HepG2 (cell line): ENCODE data around the gene SFPQ. TPM values are rescaled to one million over a fixed set of nuclear protein-coding genes. Genes with fewer than 3 reads are reported as not detected.

Experiments
- DBP ChIP-seq: sonication (generic); formaldehyde crosslinking; IDR thresholded peaks from 2 replicates; pipeline ENCODE4 v1.4.0; 2020; ENCODE audit warnings: missing genetic modification reagents; ENCODE audit errors: not compliant biosample characterization
- EEA1 ChIP-seq: sonication (generic); formaldehyde crosslinking; IDR thresholded peaks from 2 replicates; pipeline ENCODE4 v1.5.1; 2020; ENCODE audit warnings: mild to moderate bottlenecking, missing genetic modification reagents, borderline replicate concordance
- NCOA1 ChIP-seq: sonication (generic); formaldehyde crosslinking; IDR thresholded peaks from 2 replicates; pipeline ENCODE4 v1.9.0; 2021; ENCODE audit warnings: missing genetic modification reagents
- PBX3 ChIP-seq: sonication (generic); formaldehyde crosslinking; IDR thresholded peaks from 2 replicates; pipeline ENCODE4 v1.8.1; 2023; ENCODE audit warnings: missing genetic modification reagents, inconsistent platforms, borderline replicate concordance
- SMARCE1 ChIP-seq: fragments of 450-650 bp; IDR thresholded peaks from 2 replicates; pipeline ENCODE4 v1.6.1; 2017; ENCODE audit warnings: borderline replicate concordance
- TGIF2 ChIP-seq: IDR thresholded peaks from 2 replicates; pipeline ENCODE4 v1.6.1; 2016; ENCODE audit warnings: control low read depth, missing compliant biosample characterization
- TMF1 ChIP-seq: sonication (generic); formaldehyde crosslinking; IDR thresholded peaks from 2 replicates; pipeline ENCODE4 v1.8.1; 2022; ENCODE audit warnings: low read depth, missing genetic modification reagents
- ZNF746 ChIP-seq: sonication (generic); formaldehyde crosslinking; IDR thresholded peaks from 2 replicates; pipeline ENCODE4 v1.8.0; 2022; ENCODE audit warnings: mild to moderate bottlenecking, missing genetic modification reagents
- polyA plus RNA-seq, 8 experiments: library from polyadenylated mRNA; depleted of rRNA in 3 of 8; stranded (reverse) in 7 of 8; unstranded in 1 of 8; fragments of >200 nt; fragmentation: Illumina TruSeq in 4 of 8; extraction: Trizol in 4 of 8; gene quantifications; 2 replicates each; pipeline versions ENCODE4 v1.2.1 to v1.2.3, GENCODE V29; 2011 to 2016; ENCODE audit warnings: low read depth in 4 of 8, missing spikeins in 1 of 8, mixed read lengths in 1 of 8; ENCODE audit not compliant: insufficient read depth in 1 of 8
- total RNA-seq, 5 experiments: library from RNA; depleted of rRNA; stranded (reverse); fragments of >200 nt; fragmentation: Illumina TruSeq; extraction: Trizol; gene quantifications; 2 replicates each; pipeline ENCODE4 v1.2.3, GENCODE V29; 2016; ENCODE audit warnings: low read depth in 1 of 5
- TF ChIP-seq, protein P1 (sequence below), 2 experiments: IDR thresholded peaks; 2 replicates each; pipeline ENCODE4 v1.6.1; 2011 to 2012; ENCODE audit warnings: low read length in 2 of 2, borderline replicate concordance in 1 of 2, low read depth in 1 of 2, mild to moderate bottlenecking in 1 of 2, moderate library complexity in 1 of 2
- TF ChIP-seq, protein P2 (sequence below): sonication (generic); formaldehyde crosslinking; IDR thresholded peaks from 2 replicates; pipeline ENCODE4 v1.4.0; 2020; ENCODE audit warnings: missing genetic modification reagents
- TF ChIP-seq, protein P3 (sequence below): sonication (generic); formaldehyde crosslinking; IDR thresholded peaks from 2 replicates; pipeline ENCODE4 v1.8.0; 2022; ENCODE audit warnings: missing genetic modification reagents, low read depth, mild to moderate bottlenecking, borderline replicate concordance
- TF ChIP-seq, protein P4 (sequence below), 2 experiments: sonication (generic) in 1 of 2; formaldehyde crosslinking in 1 of 2; IDR thresholded peaks; 2 replicates each; pipeline versions ENCODE4 v1.4.0 to v1.6.1; 2018 to 2020; ENCODE audit warnings: missing genetic modification reagents in 2 of 2, borderline replicate concordance in 1 of 2, low read depth in 1 of 2, mild to moderate bottlenecking in 1 of 2, missing biosample characterization in 1 of 2
- TF ChIP-seq, protein P5 (sequence below): sonication (generic); formaldehyde crosslinking; IDR thresholded peaks from 2 replicates; pipeline ENCODE4 v1.4.0; 2020; ENCODE audit warnings: mild to moderate bottlenecking, missing genetic modification reagents

Gene SFPQ
- total and polyA plus RNA-seq, 2 of the 13 experiments (the other 11 are each of a cell fraction or from before 2014, with no cell fraction given): 101 to 292 TPM

- TF ChIP-seq, protein P1, sequence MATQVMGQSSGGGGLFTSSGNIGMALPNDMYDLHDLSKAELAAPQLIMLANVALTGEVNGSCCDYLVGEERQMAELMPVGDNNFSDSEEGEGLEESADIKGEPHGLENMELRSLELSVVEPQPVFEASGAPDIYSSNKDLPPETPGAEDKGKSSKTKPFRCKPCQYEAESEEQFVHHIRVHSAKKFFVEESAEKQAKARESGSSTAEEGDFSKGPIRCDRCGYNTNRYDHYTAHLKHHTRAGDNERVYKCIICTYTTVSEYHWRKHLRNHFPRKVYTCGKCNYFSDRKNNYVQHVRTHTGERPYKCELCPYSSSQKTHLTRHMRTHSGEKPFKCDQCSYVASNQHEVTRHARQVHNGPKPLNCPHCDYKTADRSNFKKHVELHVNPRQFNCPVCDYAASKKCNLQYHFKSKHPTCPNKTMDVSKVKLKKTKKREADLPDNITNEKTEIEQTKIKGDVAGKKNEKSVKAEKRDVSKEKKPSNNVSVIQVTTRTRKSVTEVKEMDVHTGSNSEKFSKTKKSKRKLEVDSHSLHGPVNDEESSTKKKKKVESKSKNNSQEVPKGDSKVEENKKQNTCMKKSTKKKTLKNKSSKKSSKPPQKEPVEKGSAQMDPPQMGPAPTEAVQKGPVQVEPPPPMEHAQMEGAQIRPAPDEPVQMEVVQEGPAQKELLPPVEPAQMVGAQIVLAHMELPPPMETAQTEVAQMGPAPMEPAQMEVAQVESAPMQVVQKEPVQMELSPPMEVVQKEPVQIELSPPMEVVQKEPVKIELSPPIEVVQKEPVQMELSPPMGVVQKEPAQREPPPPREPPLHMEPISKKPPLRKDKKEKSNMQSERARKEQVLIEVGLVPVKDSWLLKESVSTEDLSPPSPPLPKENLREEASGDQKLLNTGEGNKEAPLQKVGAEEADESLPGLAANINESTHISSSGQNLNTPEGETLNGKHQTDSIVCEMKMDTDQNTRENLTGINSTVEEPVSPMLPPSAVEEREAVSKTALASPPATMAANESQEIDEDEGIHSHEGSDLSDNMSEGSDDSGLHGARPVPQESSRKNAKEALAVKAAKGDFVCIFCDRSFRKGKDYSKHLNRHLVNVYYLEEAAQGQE (IDR thresholded peaks at IDR 0.05; ENCODE audit: borderline replicate concordance in 1 of 2, low read depth in 1 of 2, low read length in 2 of 2): no peak
- TF ChIP-seq, protein P2, sequence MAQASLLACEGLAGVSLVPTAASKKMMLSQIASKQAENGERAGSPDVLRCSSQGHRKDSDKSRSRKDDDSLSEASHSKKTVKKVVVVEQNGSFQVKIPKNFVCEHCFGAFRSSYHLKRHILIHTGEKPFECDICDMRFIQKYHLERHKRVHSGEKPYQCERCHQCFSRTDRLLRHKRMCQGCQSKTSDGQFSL (CRISPR knock-in tag): no peak
- TF ChIP-seq, protein P3, sequence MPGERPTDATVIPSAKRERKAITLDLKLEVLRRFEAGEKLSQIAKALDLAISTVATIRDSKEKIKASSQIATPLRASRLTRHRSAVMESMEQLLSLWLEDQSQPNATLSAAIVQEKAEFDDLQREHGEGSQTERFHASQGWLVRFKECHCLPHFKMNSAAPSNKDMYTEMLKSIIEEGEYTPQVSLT (CRISPR knock-in tag): no peak
- TF ChIP-seq NCOA1 (CRISPR knock-in tag) (no peak), EEA1 (CRISPR knock-in tag) (0 out of 2 replicates have a peak, but pooled peaks have one; percentile 45), DBP (CRISPR knock-in tag) (no peak), PBX3 (CRISPR knock-in tag) (no peak), ZNF746 (CRISPR knock-in tag) (no peak), TMF1 (CRISPR knock-in tag) (peak; percentile 2), SMARCE1 (no peak), TGIF2 (CRISPR knock-in tag) (no peak)
- TF ChIP-seq, protein P4, sequence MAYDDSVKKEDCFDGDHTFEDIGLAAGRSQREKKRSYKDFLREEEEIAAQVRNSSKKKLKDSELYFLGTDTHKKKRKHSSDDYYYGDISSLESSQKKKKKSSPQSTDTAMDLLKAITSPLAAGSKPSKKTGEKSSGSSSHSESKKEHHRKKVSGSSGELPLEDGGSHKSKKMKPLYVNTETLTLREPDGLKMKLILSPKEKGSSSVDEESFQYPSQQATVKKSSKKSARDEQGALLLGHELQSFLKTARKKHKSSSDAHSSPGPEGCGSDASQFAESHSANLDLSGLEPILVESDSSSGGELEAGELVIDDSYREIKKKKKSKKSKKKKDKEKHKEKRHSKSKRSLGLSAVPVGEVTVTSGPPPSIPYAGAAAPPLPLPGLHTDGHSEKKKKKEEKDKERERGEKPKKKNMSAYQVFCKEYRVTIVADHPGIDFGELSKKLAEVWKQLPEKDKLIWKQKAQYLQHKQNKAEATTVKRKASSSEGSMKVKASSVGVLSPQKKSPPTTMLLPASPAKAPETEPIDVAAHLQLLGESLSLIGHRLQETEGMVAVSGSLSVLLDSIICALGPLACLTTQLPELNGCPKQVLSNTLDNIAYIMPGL (CRISPR knock-in tag; IDR thresholded peaks at IDR 0.05; ENCODE audit: borderline replicate concordance in 1 of 2, low read depth in 1 of 2): 0 out of 4 replicates have a peak, but pooled peaks of 1 of the 2 experiments have one; percentile 30
- TF ChIP-seq, protein P5, sequence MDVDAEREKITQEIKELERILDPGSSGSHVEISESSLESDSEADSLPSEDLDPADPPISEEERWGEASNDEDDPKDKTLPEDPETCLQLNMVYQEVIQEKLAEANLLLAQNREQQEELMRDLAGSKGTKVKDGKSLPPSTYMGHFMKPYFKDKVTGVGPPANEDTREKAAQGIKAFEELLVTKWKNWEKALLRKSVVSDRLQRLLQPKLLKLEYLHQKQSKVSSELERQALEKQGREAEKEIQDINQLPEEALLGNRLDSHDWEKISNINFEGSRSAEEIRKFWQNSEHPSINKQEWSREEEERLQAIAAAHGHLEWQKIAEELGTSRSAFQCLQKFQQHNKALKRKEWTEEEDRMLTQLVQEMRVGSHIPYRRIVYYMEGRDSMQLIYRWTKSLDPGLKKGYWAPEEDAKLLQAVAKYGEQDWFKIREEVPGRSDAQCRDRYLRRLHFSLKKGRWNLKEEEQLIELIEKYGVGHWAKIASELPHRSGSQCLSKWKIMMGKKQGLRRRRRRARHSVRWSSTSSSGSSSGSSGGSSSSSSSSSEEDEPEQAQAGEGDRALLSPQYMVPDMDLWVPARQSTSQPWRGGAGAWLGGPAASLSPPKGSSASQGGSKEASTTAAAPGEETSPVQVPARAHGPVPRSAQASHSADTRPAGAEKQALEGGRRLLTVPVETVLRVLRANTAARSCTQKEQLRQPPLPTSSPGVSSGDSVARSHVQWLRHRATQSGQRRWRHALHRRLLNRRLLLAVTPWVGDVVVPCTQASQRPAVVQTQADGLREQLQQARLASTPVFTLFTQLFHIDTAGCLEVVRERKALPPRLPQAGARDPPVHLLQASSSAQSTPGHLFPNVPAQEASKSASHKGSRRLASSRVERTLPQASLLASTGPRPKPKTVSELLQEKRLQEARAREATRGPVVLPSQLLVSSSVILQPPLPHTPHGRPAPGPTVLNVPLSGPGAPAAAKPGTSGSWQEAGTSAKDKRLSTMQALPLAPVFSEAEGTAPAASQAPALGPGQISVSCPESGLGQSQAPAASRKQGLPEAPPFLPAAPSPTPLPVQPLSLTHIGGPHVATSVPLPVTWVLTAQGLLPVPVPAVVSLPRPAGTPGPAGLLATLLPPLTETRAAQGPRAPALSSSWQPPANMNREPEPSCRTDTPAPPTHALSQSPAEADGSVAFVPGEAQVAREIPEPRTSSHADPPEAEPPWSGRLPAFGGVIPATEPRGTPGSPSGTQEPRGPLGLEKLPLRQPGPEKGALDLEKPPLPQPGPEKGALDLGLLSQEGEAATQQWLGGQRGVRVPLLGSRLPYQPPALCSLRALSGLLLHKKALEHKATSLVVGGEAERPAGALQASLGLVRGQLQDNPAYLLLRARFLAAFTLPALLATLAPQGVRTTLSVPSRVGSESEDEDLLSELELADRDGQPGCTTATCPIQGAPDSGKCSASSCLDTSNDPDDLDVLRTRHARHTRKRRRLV (CRISPR knock-in tag): no peak
These were observed 691 bp downstream of the SFPQ start (continued) for GRCh38 chr1:35192056-35192852.
